ENCODE results near the gene MOB1B.

Gene MOB1B

GRCh38 chr4:70936200-70936787 is 34.1 kb downstream of the MOB1B start:
- DNase-seq (ENCODE audit: low read depth), result no peak
- TF ChIP-seq CTCF (conservative IDR thresholded peaks at IDR 0.05; ENCODE audit: low read depth, low read length), result no peak
- H3K4me3 ChIP-seq (ENCODE audit: low read length), result no peak overlapping the region

- H3K4me3 ChIP-seq (ENCODE audit: low read length), result no peak overlapping the region
- DNase-seq (ENCODE audit: low read depth), result no peak
- TF ChIP-seq CTCF (conservative IDR thresholded peaks at IDR 0.05; ENCODE audit: low read depth, low read length), result no peak
Measured at GRCh38 chr4:70938086-70938485, 35.9 kb downstream of the MOB1B start.

- no peak overlapping the region for H3K4me3 ChIP-seq (ENCODE audit: low read length)
- no peak for DNase-seq (ENCODE audit: low read depth)
- TF ChIP-seq CTCF (conservative IDR thresholded peaks at IDR 0.05; ENCODE audit: low read depth, low read length), result no peak
Measured at GRCh38 chr4:70940134-70940533, 38.0 kb downstream of the MOB1B start.

- no peak for TF ChIP-seq CTCF (conservative IDR thresholded peaks at IDR 0.05; ENCODE audit: low read depth, low read length)
- no peak overlapping the region for H3K4me3 ChIP-seq (ENCODE audit: low read length)
- DNase-seq (ENCODE audit: low read depth), result no peak
Measured at GRCh38 chr4:70943114-70943513, 40.9 kb downstream of the MOB1B start.

- no peak for TF ChIP-seq CTCF (conservative IDR thresholded peaks at IDR 0.05; ENCODE audit: low read depth, low read length)
- no peak for DNase-seq (ENCODE audit: low read depth)
- no peak overlapping the region for H3K4me3 ChIP-seq (ENCODE audit: low read length)
Measured at GRCh38 chr4:70945046-70945445, 42.9 kb downstream of the MOB1B start.

GRCh38 chr4:70945452-70946055 is 43.4 kb downstream of the MOB1B start:
- no peak overlapping the region for H3K4me3 ChIP-seq (ENCODE audit: low read length)
- TF ChIP-seq CTCF (conservative IDR thresholded peaks at IDR 0.05; ENCODE audit: low read depth, low read length), result no peak
- no peak for DNase-seq (ENCODE audit: low read depth)

GRCh38 chr4:70946939-70947338 is 44.8 kb downstream of the MOB1B start:
- no peak for TF ChIP-seq CTCF (conservative IDR thresholded peaks at IDR 0.05; ENCODE audit: low read depth, low read length)
- DNase-seq (ENCODE audit: low read depth), result no peak
- no peak overlapping the region for H3K4me3 ChIP-seq (ENCODE audit: low read length)
